ENCODE results near the gene TFCP2. TPM values are rescaled to one million over a fixed set of nuclear protein-coding genes. Genes with fewer than 3 reads are reported as not detected.
"Not testable (repeated sequence)": the region's sequence is repeated elsewhere in the genome, so short reads cannot be mapped to it uniquely, and the experiment has no call there.

Gene TFCP2
- total RNA-seq (8.2 and 12.2 TPM in 2 replicates), polyA plus RNA-seq (17.0 and 26.6 TPM in 2 replicates)

- Histone ChIP-seq H3K9me3 (ENCODE audit: low read depth) (no peaks in the 10 kb centered on the region), H3K27ac (peak within 1 kb of the TSS; percentile 95), H3K4me3 (peak within 1 kb of the TSS; percentile 63), H3K36me3 (no peaks in the 10 kb centered on the region), H3K4me1 (ENCODE audit: low read depth) (no peaks in the 10 kb centered on the region), H3K27me3 (peaks cover 1% of the 10 kb centered on the region)
- peak; percentile 94 to 99 for DNase-seq (ENCODE audit: low read depth in 1 of 2, low spot score in 1 of 2)
- TF ChIP-seq CTCF (IDR thresholded peaks at IDR 0.05; ENCODE audit: low read depth, low read length), result no peak
These were observed at the start of gene TFCP2 for GRCh38 chr12:51172515-51173431. Gene TFCP2, minus strand, starts transcription at chr12:51173135. Its CDS starts 713 bp downstream, at chr12:51172422.

- DNase-seq (ENCODE audit: low read depth in 1 of 2, low spot score in 1 of 2), result peak in 1 of 2 donors; percentile 23
- Histone ChIP-seq H3K4me1 (ENCODE audit: low read depth) (peaks cover 14% of the 10 kb centered on the region), H3K27ac (no peak overlapping the region), H3K27me3 (no peaks in the 10 kb centered on the region), H3K36me3 (no peaks in the 10 kb centered on the region), H3K4me3 (no peak overlapping the region), H3K9me3 (ENCODE audit: low read depth) (no peaks in the 10 kb centered on the region)
- no peak for TF ChIP-seq CTCF (IDR thresholded peaks at IDR 0.05; ENCODE audit: low read depth, low read length)
These were observed 49.5 kb upstream of the TFCP2 start for GRCh38 chr12:51222461-51222860.

- not testable (repeated sequence) for H3K4me3 ChIP-seq
These were observed 46.9 kb upstream of the TFCP2 start for GRCh38 chr12:51219857-51220256.

GRCh38 chr12:51219322-51219721, 46.4 kb upstream of the TFCP2 start:
- DNase-seq (ENCODE audit: low read depth in 1 of 2, low spot score in 1 of 2), result no peak
- Histone ChIP-seq H3K4me1 (ENCODE audit: low read depth) (peaks cover 14% of the 10 kb centered on the region), H3K9me3 (ENCODE audit: low read depth) (no peaks in the 10 kb centered on the region), H3K27me3 (no peaks in the 10 kb centered on the region), H3K36me3 (no peaks in the 10 kb centered on the region), H3K27ac (no peak overlapping the region), H3K4me3 (no peak overlapping the region)
- no peak for TF ChIP-seq CTCF (IDR thresholded peaks at IDR 0.05; ENCODE audit: low read depth, low read length)

More at GRCh38 chr12:51219857-51220256, 46.9 kb upstream of the TFCP2 start:
- not testable (repeated sequence) for DNase-seq (ENCODE audit: low read depth in 1 of 2, low spot score in 1 of 2); H3K36me3 ChIP-seq; H3K27me3 ChIP-seq; H3K9me3 ChIP-seq (ENCODE audit: low read depth); H3K27ac ChIP-seq
- peaks cover 14% of the 10 kb centered on the region for H3K4me1 ChIP-seq (ENCODE audit: low read depth)

- no peak for TF ChIP-seq CTCF (IDR thresholded peaks at IDR 0.05; ENCODE audit: low read depth, low read length)
- H3K4me1 ChIP-seq (ENCODE audit: low read depth), result peaks cover 14% of the 10 kb centered on the region
- peak overlapping the region; percentile 29 for H3K27ac ChIP-seq
- peak; percentile 6 to 19 for DNase-seq (ENCODE audit: low read depth in 1 of 2, low spot score in 1 of 2)
- H3K9me3 ChIP-seq (ENCODE audit: low read depth), result no peaks in the 10 kb centered on the region
- H3K36me3 ChIP-seq, result no peaks in the 10 kb centered on the region
- peak overlapping the region; percentile 92 for H3K4me3 ChIP-seq
- H3K27me3 ChIP-seq, result no peaks in the 10 kb centered on the region
These were observed 45.7 kb upstream of the TFCP2 start for GRCh38 chr12:51218607-51219161.
